DMS79 (cell line): ENCODE data around the gene UPK3BL2.
"Not testable (repeated sequence)": the region's sequence is repeated elsewhere in the genome, so short reads cannot be mapped to it uniquely, and the experiment has no call there.

ENCODE experiments used
- DNase-seq: peaks from one replicate; lab custom pipeline; 2025; lab: John Stamatoyannopoulos, UW

UPK3BL2 gene

GRCh38 chr7:102531583-102531982 lies 11.9 kb downstream of the UPK3BL2 start:
- not testable (repeated sequence) for DNase-seq

DNA sequence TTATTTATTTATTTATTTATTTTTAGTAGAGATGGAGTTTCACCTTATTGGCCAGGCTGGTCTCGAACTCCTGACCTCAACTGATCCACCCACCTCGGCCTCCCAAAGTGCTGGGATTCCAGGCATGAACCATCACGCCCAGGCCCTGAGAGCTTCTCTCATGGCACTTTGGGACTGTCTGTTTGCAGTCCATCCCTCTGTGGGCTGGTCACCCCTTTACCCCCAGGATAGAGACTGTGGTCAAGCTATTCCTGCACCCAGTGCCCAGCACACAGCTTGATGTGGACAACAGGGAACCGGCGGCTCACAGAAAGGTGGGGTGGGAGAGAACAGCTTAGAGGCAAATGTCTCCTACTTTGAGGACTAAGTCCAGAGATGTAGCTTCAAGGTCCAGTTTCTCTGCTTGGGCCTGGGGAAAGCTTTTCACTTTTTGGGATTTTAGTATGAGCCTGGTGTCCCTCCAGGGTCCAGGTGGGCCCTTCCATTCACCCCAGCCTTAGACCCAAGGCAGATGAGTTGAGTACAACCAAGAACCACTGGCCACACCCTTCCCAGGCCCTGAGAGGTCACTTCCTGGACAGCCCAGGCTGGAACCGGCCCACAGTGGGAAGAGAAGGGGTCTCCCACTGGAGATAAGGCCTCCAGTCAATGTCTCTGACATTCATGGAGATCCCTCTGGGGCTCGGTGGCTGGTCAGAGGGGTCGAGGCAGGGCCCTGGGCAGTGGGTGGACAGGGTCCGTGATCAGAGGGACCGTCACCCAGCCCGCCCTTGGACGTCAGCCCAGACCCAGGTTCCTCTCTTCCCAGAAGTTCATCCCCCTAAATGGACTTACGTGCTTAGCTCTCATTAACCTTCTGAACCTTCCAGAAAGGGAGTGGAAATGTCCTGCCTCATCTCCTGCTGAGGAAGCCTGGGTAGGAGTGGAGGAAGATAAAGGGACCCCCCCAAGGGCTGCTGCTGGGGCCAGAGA lies 15.4 kb downstream of the UPK3BL2 start:
- DNase-seq: not testable (repeated sequence)

- DNase-seq: not testable (repeated sequence)
Measured at GRCh38 chr7:102527182-102527581, 16.3 kb downstream of the UPK3BL2 start.

GRCh38 chr7:102524803-102525202 lies 18.7 kb downstream of the UPK3BL2 start:
- not testable (repeated sequence) for DNase-seq

- DNase-seq: not testable (repeated sequence)
Measured at GRCh38 chr7:102520797-102521196, 22.7 kb downstream of the UPK3BL2 start.

GRCh38 chr7:102517550-102518147 lies 25.8 kb downstream of the UPK3BL2 start, which contains the start of gene RASA4B:
TSS of gene RASA4B (minus strand) at chr7:102517777. CDS start at chr7:102517710, 67 bp downstream.
- not testable (repeated sequence) for DNase-seq

DNA sequence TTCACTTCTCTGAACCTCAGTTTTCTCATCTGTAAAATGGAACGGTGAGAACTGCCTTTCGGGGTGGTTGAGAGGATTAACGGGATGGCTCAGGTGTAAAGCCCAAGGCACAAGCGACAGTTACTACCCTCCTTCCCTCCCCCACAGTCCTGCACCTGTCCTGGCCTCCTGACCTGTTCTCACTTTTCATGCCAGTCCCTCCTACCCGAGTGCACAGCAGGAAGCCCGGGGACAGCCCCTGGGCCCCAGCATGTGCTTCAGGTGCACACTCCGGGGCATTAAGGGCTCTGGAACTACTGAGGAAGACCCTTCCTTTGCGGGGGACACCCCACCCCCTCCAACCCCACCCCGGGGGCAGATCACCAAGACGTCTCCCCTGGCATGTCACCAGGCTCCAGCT lies 26.5 kb downstream of the UPK3BL2 start:
- DNase-seq: not testable (repeated sequence)

DNA sequence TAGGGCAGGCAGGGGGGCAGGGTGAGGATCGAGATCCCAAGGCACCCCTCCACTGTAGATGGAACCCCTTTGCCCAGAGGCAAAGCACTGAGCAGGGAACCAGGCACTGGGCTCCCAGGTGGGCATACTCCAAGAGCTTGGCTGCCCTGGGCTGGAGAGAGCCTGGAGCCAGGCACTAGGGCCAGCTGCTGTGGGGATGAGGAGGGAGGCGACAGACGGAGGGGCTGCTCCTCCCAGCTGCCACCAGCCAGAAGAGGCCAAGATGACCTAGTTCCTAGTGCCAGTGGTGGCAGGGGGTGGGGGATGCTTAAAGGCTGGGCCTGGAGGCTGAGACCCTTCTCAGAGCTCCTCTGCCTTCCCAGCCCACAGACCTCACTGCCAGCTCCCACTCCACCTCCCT lies 27.6 kb downstream of the UPK3BL2 start:
- not testable (repeated sequence) for DNase-seq

DNA sequence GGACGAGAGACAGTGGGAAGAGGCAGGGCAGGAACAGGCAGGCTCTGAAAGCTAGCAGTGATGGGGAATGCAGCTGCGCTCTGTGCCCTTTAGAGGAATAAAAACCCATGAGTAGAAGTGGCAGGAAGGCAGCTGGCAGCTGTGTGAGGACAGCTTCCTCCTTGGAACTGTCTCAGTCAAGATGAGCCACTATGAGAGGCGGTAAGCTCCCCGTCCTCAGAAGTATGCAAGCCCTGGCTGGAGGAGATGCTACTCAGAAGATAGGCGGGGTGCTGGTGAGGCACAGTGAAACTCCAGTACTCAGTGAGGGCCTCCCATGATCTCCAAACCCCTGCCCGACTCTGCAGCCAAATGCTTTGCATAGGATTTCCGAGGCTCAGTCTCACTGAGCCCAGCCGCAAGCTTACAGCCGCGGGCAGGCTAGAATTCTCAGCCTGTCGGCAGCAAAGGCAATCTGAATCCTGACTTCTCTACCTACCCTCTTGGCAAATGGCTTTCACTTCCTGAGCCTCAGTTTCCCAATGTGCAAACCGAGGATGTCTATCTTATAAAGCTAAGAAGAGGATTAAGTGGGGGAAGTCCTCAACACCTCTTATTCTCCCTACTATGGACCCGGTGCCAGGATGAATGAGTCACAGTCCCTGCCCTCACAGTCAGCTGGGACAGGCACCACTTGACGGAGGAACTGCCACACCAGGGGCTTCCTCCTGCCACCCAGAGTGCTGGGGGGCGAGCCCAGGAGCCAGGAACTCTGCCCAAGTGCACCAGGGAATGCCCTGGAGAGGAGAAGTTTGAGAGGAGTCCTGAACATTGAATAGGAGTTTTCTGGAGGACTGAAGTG lies 28.4 kb downstream of the UPK3BL2 start:
- not testable (repeated sequence) for DNase-seq

DNA sequence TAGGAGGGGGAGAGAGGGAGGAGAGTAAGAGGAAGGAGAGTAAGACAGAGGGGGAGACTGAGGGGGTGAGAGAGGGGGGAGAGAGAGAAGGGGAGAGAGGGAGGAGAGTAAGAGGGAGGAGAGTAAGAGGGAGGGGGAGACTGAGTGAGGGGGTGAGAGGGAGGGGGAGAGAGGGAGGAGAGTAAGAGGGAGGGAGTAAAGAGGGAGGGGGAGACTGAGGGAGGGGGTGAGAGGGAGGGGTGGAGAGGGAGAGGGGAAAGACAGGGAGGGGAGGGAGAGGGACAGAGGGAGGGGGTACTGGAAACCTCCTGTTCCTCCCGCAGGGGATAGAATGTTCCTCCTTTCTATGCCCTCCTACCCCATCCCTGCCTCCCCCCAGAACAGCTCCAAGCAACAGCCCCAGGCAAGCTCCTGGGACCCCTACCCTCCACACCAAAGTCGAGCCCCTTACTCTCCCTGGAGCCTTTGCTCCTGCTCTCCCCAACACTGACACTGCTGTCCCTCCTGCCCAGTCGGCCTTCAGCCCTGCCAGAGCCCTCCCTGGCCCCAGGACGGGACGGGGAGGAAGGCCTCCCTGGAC lies 30.8 kb downstream of the UPK3BL2 start:
- DNase-seq: not testable (repeated sequence)

GRCh38 chr7:102511860-102512522 lies 31.5 kb downstream of the UPK3BL2 start:
- DNase-seq: not testable (repeated sequence)

GRCh38 chr7:102510575-102510974 lies 32.9 kb downstream of the UPK3BL2 start:
- DNase-seq: not testable (repeated sequence)

DNA sequence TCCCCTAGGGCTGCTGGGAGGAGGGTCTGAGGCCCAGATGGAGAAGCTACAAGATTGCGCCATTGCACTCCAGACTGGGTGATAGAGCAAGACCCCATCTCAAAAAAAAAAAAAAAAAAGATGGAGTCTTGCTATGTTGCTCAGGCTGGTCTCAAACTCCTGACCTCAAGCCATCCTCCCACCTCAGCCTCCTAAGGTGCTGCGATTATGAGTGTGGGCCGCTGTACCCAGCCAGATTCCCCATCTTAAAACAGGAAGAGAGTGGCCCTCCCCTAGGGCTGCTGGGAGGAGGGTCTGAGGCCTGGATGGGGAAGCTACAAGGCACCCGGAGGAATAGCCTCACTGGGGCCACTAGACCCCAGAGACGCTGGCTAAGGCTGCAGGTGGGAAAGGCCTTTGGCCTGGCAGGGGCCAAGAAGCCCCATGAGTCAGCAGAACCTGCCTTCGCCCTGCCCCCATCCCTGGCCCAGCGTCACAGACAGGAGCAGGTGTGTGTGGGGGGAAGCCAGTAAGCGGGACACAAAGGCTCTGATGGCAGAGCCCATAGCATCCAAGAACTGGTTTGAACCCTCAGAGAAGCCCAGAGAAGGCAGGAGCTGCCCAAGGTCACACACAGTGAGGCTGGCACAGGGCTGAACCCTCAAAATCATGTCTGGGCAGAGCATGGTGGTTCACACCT lies 35.9 kb downstream of the UPK3BL2 start:
- not testable (repeated sequence) for DNase-seq

GRCh38 chr7:102505298-102506185 lies 38.0 kb downstream of the UPK3BL2 start:
- not testable (repeated sequence) for DNase-seq

DNA sequence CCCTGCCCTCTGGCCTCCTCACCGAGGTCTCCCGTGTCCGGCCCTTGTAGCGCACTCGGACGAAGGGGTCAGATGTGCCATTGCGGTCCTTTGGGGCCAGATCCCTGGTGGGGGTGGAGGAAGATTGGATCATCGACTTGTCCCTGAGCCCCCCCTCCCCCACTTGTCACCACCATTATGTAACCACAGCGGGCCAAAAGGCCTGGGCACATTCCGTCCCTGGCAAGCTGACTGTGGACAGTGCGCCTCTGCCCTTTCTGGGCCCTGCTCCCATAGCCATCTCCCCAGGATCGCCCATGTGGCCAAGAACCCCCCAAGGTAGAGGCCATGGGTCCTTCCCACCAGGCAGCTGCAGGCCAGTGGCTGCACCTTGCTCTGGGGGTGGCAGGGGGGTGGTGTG lies 40.4 kb downstream of the UPK3BL2 start:
- DNase-seq: not testable (repeated sequence)

GRCh38 chr7:102498321-102498720 lies 45.2 kb downstream of the UPK3BL2 start:
- DNase-seq: not testable (repeated sequence)

GRCh38 chr7:102497308-102497707 lies 46.2 kb downstream of the UPK3BL2 start:
- not testable (repeated sequence) for DNase-seq

- DNase-seq: not testable (repeated sequence)
Measured at GRCh38 chr7:102496861-102497260, 46.6 kb downstream of the UPK3BL2 start.

DNA sequence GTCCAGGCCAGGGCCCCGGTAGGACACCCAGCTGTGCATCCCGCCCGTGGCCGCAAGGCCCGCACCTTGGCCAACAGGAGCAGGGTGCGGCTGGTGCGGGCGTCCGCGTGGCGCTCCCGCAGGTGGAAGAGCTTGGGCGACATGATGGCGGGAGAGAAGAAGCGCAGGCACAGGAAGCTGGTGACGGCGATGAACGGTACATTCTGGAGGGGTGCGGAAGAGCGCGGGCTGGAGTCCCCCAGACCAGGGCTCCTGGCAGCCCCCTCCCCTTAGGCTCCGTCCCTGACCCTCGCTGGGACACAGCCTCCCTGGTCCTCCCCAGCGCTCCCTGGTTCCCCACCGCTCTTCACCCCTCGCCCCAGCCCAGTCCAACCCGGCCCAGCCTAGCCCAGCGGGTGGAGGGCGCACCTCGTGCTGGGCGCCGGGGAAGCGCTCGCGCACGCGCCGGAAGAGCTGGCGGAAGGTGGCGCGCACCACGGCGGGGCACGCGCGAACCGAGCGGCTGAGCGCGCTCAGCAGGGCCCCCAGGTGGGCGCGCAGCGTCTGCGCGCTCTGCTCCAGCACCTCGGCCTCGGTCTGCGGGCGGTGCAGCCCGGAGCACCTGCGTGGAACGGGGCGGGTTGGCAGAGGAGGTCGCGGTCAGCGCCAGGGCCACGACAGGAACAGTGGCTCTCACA lies 48.9 kb downstream of the UPK3BL2 start:
- DNase-seq: not testable (repeated sequence)
